Measurements from ENCODE around the gene RALGDS. TPM values are rescaled to one million over a fixed set of nuclear protein-coding genes. Genes with fewer than 3 reads are reported as not detected.

The RALGDS gene
- total and polyA plus RNA-seq, 9 of the 15 experiments (the other 6 are each of a cell fraction or from before 2014, with no cell fraction given) = 0.75 to 43.3 (median 27.1) TPM

GRCh38 chr9:133144142-133144903, 23.3 kb upstream of the RALGDS start (continued):
- TF ChIP-seq KAT8 (IDR thresholded peaks at IDR 0.05; ENCODE audit: low read depth) (no peak), BDP1 (IDR thresholded peaks at IDR 0.05; ENCODE audit: insufficient read depth, insufficient read length) (no peak), ZBTB12 (CRISPR knock-in tag; IDR thresholded peaks at IDR 0.05) (no peak), EWSR1 (IDR thresholded peaks at IDR 0.05; ENCODE audit: borderline replicate concordance, low read depth, partially characterized antibody) (no peak), MTA2 (IDR thresholded peaks at IDR 0.05; ENCODE audit: low read depth) (peak; percentile 2; the same call in 1 of the 2 replicates), SLC30A9 (CRISPR knock-in tag; IDR thresholded peaks at IDR 0.05) (no peak), PRPF4 (IDR thresholded peaks at IDR 0.05; ENCODE audit: insufficient read depth, low read depth, low read length, poor library complexity, severe bottlenecking) (no peak), NFIX (CRISPR knock-in tag; IDR thresholded peaks at IDR 0.05; ENCODE audit: low read depth) (no peak), CHD2 (IDR thresholded peaks at IDR 0.05; ENCODE audit: low read depth, low read length) (no peak), ZNF512 (tag; IDR thresholded peaks at IDR 0.05) (no peak), PHF21A (IDR thresholded peaks at IDR 0.05; ENCODE audit: borderline replicate concordance, low read depth) (peak; percentile 24; the same call in 1 of the 2 replicates), ZNF324 (CRISPR knock-in tag; IDR thresholded peaks at IDR 0.05) (no peak), CTCF (IDR thresholded peaks at IDR 0.05 in 2 of 3, conservative IDR thresholded peaks at IDR 0.05 in 1 of 3; ENCODE audit: insufficient read depth in 2 of 3, low read depth in 1 of 3, low read length in 3 of 3) (peak; percentile 88 to 98 (median 96)), MAZ (CRISPR knock-in tag; conservative IDR thresholded peaks at IDR 0.05 in 1 of 2, IDR thresholded peaks at IDR 0.05 in 1 of 2) (peak; percentile 82 to 95), USF1 (CRISPR knock-in tag; IDR thresholded peaks at IDR 0.05) (peak; percentile 36; the same call in 1 of the 2 replicates), IRF2 (CRISPR knock-in tag; IDR thresholded peaks at IDR 0.05) (no peak), RBFOX2 (IDR thresholded peaks at IDR 0.05; ENCODE audit: low read depth, low read length) (peak; percentile 69), ZNF354B (CRISPR knock-in tag; IDR thresholded peaks at IDR 0.05) (no peak), ZNF780A (CRISPR knock-in tag; IDR thresholded peaks at IDR 0.05) (no peak), ZBTB1 (CRISPR knock-in tag; IDR thresholded peaks at IDR 0.05; ENCODE audit: borderline replicate concordance, low read depth) (peak; percentile 61; the same call in 1 of the 2 replicates), PHB (CRISPR knock-in tag; IDR thresholded peaks at IDR 0.05) (no peak)
